ENCODE results near the gene C1orf74.

The C1orf74 gene

DNA sequence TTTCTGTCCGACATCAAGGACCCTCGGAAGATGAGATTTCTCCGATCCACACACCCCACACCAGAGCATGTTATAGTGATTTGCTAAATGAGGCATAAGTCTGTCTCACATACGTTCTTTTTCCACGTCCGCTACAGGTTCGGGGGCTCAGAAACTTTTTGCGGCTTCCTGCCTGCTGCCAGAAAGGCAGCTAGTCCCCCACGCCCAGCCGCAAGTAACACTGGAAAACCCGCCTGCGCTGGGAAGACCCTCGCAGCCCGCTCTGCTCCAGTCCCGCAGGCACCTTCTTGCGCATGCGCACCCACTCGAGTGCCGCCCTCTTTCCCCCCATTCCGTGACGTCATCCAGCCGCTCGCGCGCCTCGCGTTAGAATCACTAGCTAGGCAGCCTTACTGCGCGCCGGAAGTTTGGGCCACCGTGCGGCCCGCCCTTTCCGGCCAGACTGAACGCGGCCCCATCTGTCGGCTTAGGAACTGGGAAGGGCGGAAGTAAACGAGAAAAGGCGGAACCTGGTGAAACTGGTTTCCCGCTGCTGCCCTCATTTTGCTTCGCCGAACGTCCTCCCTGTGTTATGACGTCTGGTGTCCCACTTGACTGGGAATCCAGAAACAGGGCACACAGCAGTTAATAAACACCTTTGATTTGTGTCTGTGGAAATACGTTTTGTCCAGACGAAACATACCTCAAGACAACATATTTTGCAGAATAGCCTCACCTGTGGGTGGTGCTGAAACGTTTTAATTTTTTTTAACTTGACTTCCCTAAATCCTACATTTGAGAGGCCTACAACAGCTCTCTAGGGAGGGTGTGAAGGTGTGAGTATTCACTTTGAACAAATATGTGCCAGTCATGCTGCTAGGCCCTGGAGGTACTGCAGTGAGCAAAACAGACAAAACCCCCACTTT, at the start of gene C1orf74:
Gene C1orf74, minus strand, starts transcription at position 295 of the 905 bp plus-strand sequence. CDS start 925 bp downstream, outside the sequence.
- peak; percentile 99 for DNase-seq

DNA sequence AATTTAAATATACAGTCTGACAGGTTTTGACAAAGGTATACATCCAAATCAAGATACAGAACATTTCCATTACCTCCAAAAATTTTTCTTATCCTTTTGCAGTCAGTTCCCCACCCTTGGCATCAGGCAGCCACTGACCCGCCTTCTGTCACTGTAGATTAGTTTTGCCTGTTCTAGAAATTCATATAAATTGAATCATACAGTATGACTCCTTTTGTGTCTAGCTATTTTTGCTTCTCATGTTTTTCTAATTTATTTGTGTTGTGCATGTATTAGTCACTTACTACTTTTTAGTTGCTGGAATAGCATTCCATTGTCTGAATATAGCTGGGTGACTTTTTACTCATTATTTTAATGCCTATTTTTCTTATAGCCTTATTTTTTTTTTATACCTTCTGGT, 47.3 kb upstream of the C1orf74 start:
- DNase-seq = no peak

DNA sequence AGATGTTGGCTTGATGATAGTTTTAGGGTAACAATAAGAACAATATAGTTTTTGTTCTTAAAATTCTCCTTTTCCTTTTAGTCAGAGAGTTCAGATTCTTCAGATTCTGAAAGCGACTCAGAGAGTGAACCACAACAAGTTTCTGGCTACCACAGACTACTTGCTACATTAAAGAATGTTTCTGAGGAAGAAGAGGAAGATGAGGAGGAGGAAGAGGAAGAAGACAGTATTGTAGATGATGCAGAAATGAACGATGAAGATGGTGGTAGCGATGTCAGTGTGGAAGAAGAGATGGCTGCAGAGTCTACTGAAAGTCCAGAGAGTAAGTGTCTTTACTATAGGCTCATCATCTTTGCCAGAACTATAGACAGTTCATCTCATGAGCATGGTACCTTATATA, 46.4 kb upstream of the C1orf74 start:
- no peak for DNase-seq

DNA sequence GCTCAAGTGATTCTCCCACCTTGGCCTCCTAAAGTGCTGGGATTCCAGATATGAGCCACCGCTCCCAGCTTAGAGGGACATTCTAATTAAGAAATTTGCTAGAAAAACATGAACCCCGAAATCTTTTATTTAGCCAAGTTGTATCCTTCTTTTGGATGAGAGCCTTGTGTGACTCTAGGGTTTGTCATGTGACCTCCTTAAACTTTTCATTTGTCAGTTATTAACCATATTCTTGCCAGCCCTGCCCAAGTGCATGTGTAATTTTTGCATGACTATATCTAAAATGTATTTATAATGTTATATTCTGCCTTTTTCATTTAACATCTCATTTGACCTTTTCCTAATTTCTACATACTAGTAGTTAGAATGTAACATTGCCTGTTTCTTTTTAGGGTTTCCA, 45.4 kb upstream of the C1orf74 start:
- DNase-seq = no peak

DNA sequence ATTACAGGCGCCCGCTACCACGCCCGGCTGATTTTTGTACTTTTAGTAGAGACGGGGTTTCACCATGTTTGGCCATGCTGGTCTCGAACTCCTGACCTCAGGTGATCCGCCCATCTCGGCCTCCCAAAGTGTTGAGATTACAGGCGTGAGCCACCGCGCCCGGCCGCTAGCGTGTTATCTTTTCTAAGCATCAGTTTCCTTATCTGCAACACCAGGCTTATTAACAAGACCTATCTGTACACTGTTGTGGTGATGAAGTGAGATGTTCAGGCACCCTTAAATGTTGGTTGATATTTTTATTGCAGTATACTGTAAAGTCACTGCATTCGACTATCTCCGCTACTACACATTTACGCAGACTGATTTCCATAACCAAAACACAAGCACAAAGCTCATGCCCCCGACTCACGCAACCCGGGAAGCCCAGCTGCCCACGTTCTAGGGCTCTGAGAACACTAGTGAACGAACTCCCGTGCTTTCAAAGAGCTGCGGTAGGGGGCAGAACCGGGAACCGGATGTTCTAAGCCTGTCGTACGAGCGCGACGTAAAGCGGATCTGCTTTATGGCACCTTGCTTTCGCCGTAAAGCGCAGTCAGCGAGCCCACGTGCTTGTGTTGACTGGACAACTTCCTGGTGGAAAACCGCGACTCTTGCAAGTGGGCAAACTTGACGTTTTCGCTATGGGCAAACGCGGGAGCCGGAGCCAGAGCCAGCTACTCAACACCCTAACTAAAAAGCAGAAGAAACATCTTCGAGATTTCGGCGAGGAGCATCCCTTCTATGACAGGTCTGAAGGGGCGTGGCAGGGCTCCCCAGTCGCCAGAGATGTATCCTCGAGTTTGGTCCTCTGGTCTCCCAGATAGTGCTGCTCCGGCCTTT, 43.3 kb upstream of the C1orf74 start, which contains the start of gene UTP25:
Gene UTP25, plus strand, starts transcription at position 589 of the 879 bp plus-strand sequence. Its CDS starts 92 bp downstream, at position 681.
- peak; percentile 91 to 93 for DNase-seq

DNA sequence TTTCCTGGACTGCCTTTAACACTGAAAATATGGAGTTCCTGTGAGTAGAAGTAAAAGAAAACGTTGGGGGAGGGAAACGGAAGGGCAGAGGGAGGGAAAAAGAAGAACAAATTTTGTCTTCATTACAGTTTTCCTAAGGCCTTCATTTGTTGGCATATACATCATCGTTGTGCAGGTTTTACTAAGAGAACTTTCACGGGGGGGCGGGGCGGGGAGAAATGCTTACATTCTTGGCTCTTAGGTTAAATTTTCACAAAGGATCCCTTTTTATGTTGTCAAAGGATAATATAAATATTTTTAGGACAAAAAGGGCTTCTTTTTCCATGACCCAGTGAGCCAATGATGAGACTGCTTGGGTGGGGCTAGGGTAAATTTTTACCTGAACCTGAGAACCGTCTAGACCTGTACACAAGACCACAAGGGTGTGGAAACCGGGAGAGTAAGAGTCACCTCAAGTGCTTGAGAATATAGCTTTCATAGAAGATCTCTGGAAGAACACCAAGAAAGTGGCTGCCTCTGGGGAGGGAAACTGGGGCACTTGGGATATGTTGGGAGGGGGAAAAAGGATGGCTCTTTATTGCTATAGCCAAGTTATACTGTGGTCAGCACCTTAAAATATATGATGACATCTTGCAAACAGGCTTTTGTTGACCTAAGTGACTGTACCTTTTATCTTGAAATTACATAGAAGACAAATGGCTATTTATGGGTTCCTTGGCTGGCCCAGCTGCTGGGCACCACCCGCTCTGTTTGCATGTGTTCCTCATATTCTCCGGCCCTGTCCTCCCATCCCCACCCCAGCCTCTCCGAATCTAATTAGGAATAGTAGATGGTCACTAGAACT, 41.5 kb upstream of the C1orf74 start:
- no peak for DNase-seq

DNA sequence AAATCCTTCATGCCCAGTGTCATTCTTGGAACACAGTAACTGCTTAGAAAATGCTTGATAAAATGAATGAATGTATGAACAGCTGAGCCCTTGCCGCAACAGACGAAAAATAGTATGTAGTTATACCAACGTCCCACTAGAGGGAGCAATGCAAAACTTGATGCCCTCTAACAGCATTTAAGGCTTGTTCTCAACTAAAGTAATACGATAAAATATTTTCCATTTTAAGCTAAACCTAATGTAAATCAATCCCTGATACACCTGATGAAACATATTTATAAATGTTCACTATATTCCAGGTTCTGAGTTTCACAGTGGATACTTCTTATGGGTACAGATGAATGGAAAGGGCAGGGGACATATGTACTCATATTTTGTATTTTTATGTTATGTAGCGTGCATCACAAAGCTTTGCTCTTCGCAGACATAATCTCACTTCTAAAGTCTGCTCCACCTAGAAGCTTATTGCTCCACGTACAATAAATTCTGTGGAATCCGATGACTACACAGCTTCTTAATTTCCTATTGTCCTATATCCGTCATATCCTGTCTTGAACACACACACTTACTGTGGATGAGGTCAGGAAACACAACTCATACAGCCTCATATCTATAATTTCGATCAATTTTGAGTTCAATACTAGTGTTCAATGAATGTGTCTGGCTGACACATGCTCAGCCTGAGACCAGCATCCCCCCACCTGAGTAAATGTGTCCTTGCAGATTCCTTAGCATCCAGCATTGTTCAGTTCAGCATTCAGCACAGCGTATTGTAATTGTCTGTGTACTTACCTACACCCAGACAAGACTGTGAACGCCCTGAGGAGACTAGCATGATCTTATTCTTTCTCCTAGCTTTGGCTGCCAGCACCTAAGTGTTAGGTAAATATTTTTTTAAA, 39.0 kb upstream of the C1orf74 start:
- no peak for DNase-seq

DNA sequence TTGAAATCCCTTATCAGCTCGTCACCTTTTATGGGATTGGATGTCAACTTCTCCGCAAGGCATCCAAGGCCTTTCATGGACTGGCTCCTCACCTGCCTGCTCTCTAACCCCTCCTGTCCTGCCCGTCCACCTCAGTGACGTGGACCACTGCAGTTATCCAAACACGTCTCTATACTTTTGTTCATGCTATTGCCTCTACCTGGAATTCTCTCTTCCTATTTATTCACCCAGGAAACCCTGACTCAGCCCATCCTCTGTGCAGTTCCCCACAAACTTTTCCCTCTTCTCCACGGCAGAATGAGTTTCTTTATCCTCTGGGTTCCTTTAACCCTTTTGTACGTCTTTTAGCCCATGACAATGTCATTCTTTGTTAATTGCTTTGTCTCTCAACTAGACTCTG, 38.3 kb upstream of the C1orf74 start:
- no peak for DNase-seq

DNA sequence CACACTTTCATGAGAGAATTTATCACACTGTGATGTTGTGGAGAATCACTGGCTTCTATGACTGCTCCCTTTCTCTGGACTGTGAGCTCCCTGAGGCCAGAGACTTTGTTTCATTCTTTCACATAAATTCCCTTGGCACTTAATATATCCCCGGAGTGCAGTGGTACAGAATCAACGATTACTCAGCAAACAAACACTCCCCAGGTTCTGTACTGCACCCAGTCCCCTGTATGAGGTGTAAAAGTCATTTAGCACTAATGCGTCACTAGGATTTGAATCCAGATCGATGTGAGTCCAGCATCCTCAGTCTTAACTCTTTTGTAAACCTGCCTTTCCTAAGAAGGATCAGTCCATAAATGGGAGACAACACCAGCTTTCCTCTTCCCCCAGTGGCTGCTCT, 36.6 kb upstream of the C1orf74 start:
- DNase-seq = no peak

DNA sequence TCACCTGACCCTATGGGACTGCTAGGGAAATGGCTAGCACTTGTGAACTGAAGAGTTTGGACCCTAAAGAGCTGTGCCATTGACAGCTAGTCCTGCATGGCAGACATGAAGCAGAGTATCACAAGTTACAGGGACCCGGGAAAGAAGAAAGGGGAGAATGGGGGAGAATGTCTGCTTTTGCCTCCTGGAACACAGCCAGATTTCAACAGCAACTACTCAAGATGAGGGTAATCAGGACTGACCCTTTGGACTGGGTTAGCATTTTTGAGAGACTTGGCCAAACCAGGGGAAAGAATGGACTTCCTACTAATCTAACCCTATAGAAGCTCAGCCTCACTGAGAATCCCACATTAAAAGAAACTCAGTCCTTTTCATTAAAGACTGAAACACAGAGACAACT, 34.7 kb upstream of the C1orf74 start:
- no peak for DNase-seq

DNA sequence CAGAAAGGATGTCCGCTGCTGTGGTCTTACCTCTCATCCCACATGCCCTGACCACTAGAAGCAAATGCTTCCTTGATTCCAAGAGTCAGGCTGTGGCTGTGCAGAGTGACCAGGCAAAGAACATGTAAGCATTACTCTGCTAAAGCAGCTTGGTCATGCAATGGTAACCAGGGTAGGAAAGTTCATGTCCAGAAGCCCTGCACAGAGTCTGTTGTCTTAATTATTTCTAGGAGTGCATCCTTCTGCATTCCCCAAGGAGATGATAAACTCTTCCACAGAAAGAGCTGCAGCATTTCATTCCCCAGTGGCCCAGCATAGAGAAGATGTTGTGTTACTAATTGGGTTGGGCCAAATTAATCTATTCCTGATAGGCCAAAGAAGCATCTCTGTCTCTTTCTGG, 33.3 kb upstream of the C1orf74 start:
- DNase-seq = no peak

DNA sequence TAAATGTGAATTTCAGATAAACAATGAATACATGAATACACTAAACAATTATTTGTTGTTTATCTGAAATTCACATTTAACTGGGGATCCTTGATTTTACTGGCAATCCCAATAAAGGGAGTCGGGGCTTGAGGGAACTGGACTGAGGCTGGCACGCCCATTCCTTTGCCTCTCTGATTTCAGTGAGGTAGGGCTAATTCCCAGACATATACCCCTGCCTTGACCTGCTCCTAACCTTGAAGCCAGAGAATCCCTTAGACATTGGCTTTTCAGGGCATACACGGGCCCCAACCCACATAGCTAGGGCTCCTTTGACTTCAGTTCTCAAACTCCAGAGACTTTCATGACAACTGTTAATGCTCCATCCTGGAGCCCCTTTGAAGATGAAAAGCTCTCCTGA, 32.6 kb upstream of the C1orf74 start:
- no peak for DNase-seq

DNA sequence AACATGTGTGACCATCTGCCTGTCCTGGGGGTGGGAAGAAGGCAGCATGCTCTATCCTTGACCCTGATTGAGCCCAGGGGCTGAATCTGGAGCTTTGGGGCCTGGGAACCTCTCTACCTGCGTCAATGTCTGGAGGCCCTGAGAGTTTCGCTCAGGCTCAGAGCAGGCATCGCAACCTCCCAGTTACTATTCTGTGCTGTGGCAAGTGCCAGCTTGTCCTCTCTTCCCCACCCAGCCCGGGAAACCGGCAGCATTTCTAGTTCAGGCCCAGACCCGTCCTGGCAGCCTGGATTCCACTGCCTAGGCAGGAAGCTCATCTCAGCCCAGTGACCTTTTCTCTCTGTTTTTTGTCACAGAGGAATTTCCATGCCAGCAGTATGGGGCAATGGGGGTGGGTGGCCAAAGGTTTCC, 31.6 kb upstream of the C1orf74 start:
- no peak for DNase-seq

DNA sequence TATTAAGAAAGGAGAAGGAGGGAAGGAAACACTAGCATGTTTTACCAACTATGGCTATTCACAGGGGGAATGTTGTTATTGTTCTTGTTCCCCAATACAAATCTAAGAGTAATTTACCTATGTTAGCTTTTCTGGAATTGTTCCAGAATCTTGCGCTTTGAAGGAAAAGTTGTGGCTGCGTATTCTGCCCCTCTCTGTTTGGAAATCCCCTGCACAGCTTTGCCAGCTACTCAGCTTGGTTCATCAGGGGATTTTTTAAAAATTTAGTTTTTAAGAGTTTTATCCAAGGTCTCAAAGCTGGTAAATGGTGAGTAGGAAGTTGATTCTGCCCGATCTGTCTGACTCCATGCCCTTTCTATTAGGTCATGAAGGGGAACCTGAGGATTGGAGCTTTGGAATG, 31.1 kb upstream of the C1orf74 start:
- no peak for DNase-seq

DNA sequence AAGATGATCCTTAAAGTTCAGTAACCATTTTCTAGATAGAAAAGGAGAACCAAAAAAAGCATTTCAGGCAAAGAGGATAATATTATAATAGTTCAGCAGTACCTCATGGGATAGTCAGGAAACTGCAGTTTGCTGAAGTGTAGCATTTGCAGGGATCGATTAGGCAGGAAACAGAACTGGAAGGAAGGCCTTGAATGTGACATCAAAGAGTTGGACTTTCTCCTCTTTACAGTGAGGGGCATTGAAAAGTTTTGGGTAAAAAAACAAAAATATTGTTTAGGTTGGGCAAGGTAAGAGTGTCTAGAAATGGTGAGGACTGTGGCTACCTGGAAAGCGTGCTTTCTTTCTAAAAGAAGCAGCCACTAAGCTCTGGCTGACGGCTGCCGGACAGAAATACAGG, 29.5 kb upstream of the C1orf74 start:
- DNase-seq = no peak

DNA sequence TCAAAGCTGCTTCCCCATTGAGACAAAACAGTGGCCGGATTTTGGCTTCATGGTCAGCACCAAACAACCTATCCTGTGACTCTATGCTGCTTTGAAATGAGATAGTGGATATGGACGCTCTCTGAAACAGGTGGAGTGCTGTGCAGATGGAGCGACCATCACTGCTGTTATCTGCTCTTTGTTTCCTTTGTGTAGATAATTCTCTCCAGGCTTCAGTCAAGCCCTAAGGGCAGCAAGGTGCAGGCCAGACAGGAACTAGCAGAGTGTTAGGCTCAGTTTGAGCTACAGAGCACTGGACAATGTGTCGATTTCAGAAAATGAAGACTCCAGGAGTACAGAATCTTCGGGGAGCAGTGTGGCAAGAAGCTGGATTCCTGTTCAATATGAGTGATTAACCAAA, 26.4 kb upstream of the C1orf74 start:
- DNase-seq = no peak

DNA sequence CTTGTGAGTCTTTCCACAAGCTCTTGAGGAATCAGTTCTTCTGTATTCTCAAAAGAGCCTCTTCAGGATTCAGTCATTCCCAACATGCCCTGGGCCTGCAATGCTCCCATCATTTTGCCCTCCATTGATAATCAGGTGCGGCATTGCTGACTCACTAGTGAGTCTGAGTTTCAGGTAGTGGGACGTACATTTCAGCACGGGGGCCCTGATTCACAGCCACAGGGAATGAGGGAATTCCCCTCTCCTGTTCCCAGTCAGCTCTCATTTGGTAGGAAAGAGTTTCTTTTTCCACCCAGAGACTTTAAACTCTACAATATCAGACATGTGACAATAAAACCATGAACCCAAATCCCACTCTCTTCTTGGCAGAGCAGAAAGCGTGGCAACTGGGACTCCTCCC, 25.3 kb upstream of the C1orf74 start:
- no peak for DNase-seq

DNA sequence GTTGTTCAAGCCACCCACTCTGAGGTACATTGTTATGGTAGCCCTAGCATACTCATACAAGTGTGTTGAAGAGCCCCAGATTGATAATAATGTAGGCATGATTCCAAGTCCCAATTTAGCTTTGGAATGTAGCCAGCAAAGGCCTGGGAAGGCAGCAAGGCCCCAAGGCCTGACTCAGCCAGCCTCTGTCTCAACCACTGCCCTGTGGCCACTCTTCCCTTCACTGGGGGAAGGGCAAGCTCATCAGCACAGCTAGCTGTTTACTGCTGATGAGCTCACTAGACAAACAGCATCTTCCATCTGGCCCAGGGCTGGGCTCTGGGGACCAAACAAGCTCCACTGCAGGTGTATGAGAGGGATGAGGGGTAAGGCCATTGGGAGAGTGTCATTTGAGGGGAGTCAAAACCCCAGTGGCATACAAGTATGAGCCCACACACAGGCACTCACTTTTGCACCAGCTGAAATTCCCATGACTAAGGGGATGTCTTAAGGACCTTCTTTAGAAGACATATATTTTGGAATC, 23.8 kb upstream of the C1orf74 start:
- no peak for DNase-seq

DNA sequence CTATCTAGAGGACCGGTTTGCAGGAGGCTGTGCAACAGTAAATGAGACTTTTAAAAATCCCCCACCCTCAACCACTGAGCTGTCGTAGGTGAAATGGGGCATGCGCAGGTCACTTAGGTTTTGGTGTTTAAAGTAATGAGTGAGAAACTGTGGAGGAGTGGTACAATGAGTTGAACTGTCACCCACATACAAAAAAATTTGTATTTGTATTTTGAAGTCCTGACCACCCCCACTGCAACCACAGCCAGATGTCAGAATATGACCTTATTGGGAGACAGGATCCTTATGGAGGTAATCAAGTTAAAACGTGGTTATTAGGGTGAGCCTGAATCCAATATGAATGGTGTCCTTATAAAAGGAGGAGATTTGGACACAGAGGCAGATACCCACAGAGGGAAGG, 23.1 kb upstream of the C1orf74 start:
- no peak for DNase-seq

DNA sequence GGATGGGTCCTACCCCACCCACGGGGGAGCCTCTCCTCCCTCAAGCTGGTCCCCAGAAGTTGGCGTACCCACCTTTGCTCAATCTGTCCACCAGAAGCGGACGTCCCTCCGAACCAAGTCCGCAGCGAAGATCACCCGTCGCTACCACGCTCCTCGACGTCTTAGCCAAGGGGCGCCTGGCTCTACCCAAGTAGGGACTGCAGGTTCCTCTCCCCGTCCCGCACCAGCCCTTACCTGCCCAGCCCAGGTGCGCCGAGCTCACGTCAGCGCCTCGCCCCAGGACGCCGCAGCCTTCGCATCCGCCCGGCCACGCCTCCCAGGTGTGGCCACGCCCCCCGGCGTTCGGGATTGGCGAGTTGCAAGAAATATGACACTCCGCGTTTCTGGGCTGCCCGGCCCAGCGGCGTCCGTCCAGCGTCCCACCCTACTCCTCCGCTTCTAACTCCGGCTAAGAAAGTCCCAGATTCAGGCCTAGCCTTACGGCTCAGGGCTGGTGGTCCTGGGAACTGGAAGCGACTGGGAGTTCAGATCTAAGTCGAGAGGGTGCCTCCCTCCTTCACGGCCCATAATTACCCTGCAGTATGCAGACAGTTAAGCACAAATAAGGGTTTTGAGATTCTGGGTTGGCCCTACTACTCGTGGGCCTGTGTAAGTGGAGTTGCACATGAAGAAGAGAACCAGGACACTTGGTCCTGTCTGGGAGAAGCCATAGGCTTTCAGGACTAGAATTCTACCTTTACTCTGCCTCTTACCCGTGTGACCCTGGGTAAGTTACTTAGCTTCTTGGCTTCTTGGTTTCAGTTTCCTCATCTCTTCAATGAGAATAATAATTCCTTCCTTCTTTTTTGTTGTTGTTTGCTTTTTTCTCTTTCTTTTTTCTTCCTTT, 21.8 kb upstream of the C1orf74 start, which contains the start of gene IRF6:
Gene IRF6, minus strand, starts transcription at position 268 of the 886 bp plus-strand sequence. CDS start 4,729 bp downstream, outside the sequence.
- peak; percentile 45 to 53 for DNase-seq
